GM19452 (cell line): ENCODE measurements around the gene NANOS1.
A peak's percentile ranks its signal among the peaks of the same experiment; 100 is the strongest.

ENCODE experiments used
- ATAC-seq: cut with Tn5 transposase; IDR thresholded peaks from one replicate; pipeline ENCODE4 v1.9.1; 2021; ENCODE audit not compliant: unreplicated experiment

The NANOS1 gene

GRCh38 chr10:119055472-119055871 is 26.0 kb downstream of the NANOS1 start:
- no peak for ATAC-seq

- ATAC-seq, result no peak
Measured at GRCh38 chr10:119058010-119058409, 28.5 kb downstream of the NANOS1 start.

GRCh38 chr10:119059557-119059956 is 30.0 kb downstream of the NANOS1 start:
- no peak for ATAC-seq

- ATAC-seq, result no peak
Measured at GRCh38 chr10:119060107-119060506, 30.6 kb downstream of the NANOS1 start.

- ATAC-seq, result no peak
Measured at GRCh38 chr10:119061352-119061751, 31.8 kb downstream of the NANOS1 start.

- ATAC-seq, result no peak
Measured at GRCh38 chr10:119061926-119062325, 32.4 kb downstream of the NANOS1 start.

GRCh38 chr10:119070395-119071165 is 41.1 kb downstream of the NANOS1 start:
- ATAC-seq, result no peak

GRCh38 chr10:119073584-119073983 is 44.1 kb downstream of the NANOS1 start:
- ATAC-seq, result no peak

GRCh38 chr10:119078422-119079179 is 49.1 kb downstream of the NANOS1 start:
- no peak for ATAC-seq

GRCh38 chr10:119079599-119080520 is 50.3 kb downstream of the NANOS1 start:
- peak; percentile 63 for ATAC-seq

GRCh38 chr10:119080521-119081259 is 51.2 kb downstream of the NANOS1 start, which contains the start of gene EIF3A:
TSS of gene EIF3A (minus strand) at chr10:119080817. CDS start at chr10:119080676, 141 bp downstream.
- ATAC-seq, result peak; percentile 74
